GM12865 (cell line): Measurements from ENCODE around the gene RFX5.

Experiments used
- DNase-seq: peaks from one replicate; pipeline ENCODE4 v3.0.0; 2010; ENCODE audit warnings: low read depth
- H3K4me3 ChIP-seq: 2 replicates; pipeline ENCODE4 v1.5.1; 2011; ENCODE audit warnings: mild to moderate bottlenecking, low read depth, low read length, control low read depth
- TF ChIP-seq, protein P1 (sequence below): IDR thresholded peaks from 2 replicates; pipeline ENCODE4 v1.5.1; 2011; ENCODE audit warnings: low read length, control low read depth, low read depth, inconsistent platforms; ENCODE audit not compliant: insufficient read depth; ENCODE audit errors: missing control alignments

The RFX5 gene

DNA sequence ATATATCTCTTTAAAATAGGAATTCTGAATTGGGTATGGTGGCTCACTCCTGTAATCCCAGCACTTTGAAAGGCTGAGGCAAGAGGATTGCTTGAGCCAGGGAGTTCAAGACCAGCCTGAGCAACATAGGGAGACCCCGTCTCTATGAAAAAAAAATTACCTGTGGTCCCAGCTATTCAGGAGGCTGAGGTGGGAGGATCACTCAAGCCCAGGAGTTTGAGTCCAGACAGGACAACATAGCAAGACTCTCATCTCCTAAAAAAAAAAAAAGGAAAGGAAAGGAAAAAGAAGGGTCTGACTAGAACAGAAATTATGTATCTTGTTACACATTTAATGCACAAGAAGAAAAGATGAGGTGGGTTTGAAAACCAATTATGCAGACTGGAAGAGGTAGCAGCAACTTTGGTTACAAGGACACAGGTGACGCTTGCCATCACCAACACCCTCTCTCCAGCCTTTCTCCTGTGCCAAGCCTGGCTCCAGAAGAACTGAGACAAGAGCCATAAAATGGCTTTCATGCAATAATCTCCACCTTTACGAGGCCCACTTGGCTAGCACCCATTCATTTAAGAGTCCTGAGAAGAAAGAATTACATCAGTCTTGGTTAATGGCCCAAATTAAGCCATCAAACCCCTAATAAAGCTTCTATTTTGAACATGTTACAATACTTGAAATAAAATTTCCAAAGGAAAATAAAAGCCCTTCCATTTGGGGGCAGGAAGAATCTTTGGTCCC lies 30.3 kb upstream of the RFX5 start:
- no peak for DNase-seq
- TF ChIP-seq, protein P1, sequence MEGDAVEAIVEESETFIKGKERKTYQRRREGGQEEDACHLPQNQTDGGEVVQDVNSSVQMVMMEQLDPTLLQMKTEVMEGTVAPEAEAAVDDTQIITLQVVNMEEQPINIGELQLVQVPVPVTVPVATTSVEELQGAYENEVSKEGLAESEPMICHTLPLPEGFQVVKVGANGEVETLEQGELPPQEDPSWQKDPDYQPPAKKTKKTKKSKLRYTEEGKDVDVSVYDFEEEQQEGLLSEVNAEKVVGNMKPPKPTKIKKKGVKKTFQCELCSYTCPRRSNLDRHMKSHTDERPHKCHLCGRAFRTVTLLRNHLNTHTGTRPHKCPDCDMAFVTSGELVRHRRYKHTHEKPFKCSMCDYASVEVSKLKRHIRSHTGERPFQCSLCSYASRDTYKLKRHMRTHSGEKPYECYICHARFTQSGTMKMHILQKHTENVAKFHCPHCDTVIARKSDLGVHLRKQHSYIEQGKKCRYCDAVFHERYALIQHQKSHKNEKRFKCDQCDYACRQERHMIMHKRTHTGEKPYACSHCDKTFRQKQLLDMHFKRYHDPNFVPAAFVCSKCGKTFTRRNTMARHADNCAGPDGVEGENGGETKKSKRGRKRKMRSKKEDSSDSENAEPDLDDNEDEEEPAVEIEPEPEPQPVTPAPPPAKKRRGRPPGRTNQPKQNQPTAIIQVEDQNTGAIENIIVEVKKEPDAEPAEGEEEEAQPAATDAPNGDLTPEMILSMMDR: no peak
- H3K4me3 ChIP-seq: no peak overlapping the region

DNA sequence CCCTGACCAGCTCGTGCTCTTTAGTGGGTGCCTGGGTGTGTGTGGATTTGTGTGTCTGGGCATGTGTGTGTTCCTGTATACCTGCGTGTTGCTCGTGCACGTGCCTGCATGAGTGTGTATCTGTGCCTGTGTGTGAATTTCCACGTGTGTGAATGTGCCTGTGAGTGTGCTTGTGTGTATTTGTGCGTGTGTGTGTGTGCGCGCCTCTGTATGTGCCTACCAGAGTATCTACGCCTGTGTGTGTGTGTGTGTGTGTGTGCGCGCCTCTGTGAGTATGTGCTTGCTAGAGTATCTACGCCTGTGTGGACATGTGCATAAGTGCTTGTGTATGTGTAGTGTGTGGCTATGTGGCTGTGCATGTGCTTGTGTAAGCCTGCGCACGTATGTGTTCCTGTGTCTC lies 26.1 kb upstream of the RFX5 start:
- no peak overlapping the region for H3K4me3 ChIP-seq
- DNase-seq: no peak
- TF ChIP-seq, protein P1: no peak

DNA sequence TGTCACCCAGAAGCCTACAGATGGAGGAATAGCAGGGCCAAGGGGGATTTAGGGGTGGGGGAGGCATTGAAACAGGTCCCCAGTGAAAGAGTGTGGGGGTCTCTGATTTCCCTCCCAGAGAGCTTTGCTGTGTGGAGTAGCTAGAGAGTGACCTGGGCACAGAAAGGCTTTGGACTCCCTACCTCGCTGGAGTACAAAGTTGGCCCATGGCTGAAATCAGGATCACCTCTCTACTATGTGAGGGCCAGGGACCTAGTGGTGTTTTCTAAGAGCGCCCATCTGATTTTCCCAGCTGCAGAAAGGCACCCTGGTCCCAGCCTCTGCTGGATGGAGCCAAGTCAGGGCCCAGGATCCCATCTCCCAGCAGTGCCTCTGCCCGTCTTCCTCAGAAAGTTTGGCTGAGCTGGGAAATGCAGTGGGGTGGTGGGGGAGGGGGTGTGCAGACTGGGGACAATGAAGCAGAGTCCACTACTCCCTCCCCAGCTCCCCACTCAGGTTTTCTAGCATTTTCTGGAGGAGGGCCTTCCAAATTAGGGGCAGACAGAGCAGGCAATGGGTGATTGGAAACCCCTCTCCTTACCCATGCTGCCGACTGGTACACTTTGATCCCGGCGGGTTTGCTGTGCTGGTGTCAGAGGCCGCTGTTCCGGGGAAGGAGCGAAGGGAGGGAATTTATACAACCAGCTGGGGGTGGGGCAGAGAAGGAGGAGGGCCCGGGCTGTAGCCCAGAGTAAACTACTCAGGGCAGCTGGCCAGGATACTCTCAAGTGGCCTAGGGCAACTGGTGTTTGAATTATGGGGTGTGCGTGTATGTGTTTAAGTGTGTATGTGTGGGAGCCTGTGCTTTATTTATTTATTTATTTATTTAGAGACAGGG lies 25.2 kb upstream of the RFX5 start, which contains the start of gene SELENBP1:
SELENBP1 (minus strand) TSS at position 648 of the 877 bp plus-strand sequence; CDS start at position 584, 64 bp downstream.
- TF ChIP-seq, protein P1: no peak
- no peak for DNase-seq
- no peak within 1 kb of the TSS for H3K4me3 ChIP-seq

DNA sequence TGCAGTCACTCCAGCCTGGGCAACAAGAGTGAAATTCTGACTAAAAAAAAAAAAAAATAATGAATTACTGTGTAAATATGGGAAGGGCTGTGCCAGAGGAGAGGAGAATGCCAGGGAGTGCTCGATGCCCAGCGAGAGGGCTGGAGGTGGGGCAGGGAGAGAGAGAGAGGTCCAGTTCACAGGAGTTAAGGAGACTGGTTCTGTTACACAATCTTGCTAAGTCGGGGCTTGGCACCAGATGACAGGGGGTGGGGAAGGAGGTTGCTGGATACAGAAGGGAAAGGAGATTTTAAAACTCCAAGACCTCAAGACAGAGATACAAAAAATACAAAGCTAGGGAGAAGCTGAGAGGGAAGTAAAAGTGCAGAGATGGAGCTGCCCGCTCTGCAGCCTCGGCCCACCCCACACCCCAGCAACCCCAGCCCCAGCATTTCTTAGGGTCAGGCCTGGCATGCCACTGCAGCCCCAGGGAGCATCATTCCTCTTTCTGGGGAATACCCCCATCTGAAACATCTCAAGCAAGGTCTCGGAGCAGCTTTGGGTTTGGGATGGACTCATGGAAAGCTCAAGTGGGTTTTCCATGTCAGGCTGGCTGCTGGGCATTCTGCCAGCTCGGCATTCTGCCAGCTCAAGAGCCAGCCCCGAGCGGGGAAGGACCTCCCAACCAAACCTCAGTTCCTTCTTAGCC lies 24.5 kb upstream of the RFX5 start:
- H3K4me3 ChIP-seq: no peak overlapping the region
- TF ChIP-seq, protein P1: no peak
- no peak for DNase-seq

DNA sequence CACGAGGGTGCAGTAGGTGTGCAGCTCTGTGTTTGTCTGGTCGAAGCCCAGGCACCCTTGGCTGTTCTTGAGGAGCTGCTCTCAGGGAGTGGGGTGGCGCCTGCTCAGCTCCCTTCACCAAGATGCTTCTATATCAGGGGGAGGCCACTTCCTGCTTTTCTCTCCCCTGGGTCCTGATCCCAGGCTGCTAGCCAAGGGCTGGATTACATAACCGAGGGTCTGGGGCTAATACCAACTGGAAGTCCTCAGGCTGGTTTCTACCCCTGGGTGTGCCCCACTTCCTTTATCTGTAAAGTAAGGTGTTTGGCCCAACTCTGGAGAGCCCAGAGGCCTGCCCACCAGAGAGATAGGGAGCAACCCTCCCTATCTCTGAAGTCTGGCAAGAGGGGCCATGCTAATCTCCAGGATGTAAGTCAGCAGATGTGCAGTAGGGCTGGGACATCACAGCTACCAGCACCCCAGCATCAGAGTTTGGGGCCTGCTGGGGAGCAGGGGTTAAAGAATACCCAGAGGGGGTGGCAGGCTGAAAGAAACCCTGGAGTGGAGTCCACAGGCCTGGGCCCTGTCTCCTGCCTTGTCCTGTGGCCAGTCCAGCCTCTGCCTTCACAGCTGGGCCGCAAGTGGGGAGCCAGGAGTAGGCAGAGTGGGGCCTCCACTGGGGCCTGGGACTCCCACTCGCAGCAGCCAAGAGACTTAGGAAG lies 23.3 kb upstream of the RFX5 start:
- no peak overlapping the region for H3K4me3 ChIP-seq
- TF ChIP-seq, protein P1: no peak
- DNase-seq: no peak

DNA sequence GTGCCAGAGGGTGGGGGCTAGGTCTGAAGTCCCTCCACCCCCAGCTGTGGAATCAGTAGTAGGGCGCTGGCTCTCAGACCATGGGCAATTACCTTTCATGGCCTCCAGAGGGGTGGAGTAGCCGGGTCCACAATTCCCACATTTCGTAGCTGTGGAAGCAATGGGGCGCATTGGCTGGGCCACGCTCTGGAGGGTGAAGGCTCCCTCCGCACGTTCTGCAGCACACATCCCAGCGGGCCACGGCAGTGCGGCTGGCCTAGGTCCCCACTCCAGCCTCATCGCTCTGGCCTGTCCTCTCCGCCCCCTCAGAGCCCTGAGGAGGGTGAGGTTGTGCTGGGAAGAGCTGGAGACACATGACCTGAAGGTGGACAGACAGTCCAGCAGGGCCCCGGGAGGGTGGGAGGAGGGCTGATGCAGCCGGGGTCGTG lies 22.6 kb upstream of the RFX5 start:
- no peak overlapping the region for H3K4me3 ChIP-seq

More for the DNA sequence above, 22.6 kb upstream of the RFX5 start:
- DNase-seq: no peak
- TF ChIP-seq, protein P1: no peak
